22Rv1 (cell line): ENCODE results near the gene VEGFA.

Experiments used
- H3K27ac ChIP-seq: fragments of 450-650 bp; 2 replicates; pipeline ENCODE4 v1.5.1; 2017
- CTCF ChIP-seq: fragments of 450-650 bp; IDR thresholded peaks from 2 replicates; pipeline ENCODE4 v1.5.1; 2017; ENCODE audit warnings: mild to moderate bottlenecking
- ZFX ChIP-seq: fragments of 450-650 bp; IDR thresholded peaks from 2 replicates; pipeline ENCODE4 v1.6.1; 2017; ENCODE audit warnings: antibody characterized with exemption, borderline replicate concordance

The VEGFA gene

GRCh38 chr6:43769526-43770371 is at the start of gene VEGFA:
VEGFA (plus strand) TSS chr6:43770211.
- no peak for TF ChIP-seq ZFX
- peak; percentile 97 for TF ChIP-seq CTCF
- peak within 1 kb of the TSS; percentile 96 for H3K27ac ChIP-seq

- TF ChIP-seq ZFX (no peak), CTCF (no peak)
- H3K27ac ChIP-seq: no peak overlapping the region
Observed at GRCh38 chr6:43720999-43721398, 49.0 kb upstream of the VEGFA start.

GRCh38 chr6:43722920-43723545 is 47.0 kb upstream of the VEGFA start:
- TF ChIP-seq CTCF: no peak
- no peak for TF ChIP-seq ZFX
- H3K27ac ChIP-seq: no peak overlapping the region

- no peak for TF ChIP-seq ZFX
- TF ChIP-seq CTCF: peak; percentile 83
- no peak overlapping the region for H3K27ac ChIP-seq
Observed at GRCh38 chr6:43723737-43724295, 46.2 kb upstream of the VEGFA start.

GRCh38 chr6:43724354-43724753 is 45.7 kb upstream of the VEGFA start:
- no peak for TF ChIP-seq CTCF
- no peak for TF ChIP-seq ZFX
- no peak overlapping the region for H3K27ac ChIP-seq

GRCh38 chr6:43724914-43725642 is 44.9 kb upstream of the VEGFA start:
- H3K27ac ChIP-seq: no peak overlapping the region
- TF ChIP-seq ZFX (no peak), CTCF (no peak)
